ENCODE measurements around the gene TRIM2.

- TF ChIP-seq CTCF (conservative IDR thresholded peaks at IDR 0.05; ENCODE audit: low read length) (peak; percentile 68), EZH2phosphoT487 (IDR thresholded peaks at IDR 0.05; ENCODE audit: borderline replicate concordance, low read depth, low read length) (no peak)
Observed at GRCh38 chr4:153156263-153156662, 48.0 kb upstream of the TRIM2 start.
